G401 (cell line): ENCODE results near the gene FAM161B. TPM values are rescaled to one million over a fixed set of nuclear protein-coding genes. Genes with fewer than 3 reads are reported as not detected.
"Not testable (repeated sequence)": the region's sequence is repeated elsewhere in the genome, so short reads cannot be mapped to it uniquely, and the experiment has no call there.

Experiments used
- DNase-seq: peaks from one replicate; pipeline ENCODE4 v3.0.0-alpha.2; 2015; ENCODE audit warnings: low spot score
- in situ Hi-C: cut with HindIII; loops from 2 replicates; pipeline ENCODE4 v1.10.0; 2016; ENCODE audit warnings: low sequenced_read_pairs, mixed read lengths
- total RNA-seq: library from RNA; depleted of rRNA; stranded (reverse); fragments of >200 nt; shearing (Covaris generic); gene quantifications from 2 replicates; pipeline ENCODE4 v1.2.3, GENCODE V29; 2014; rRNA removed

Gene FAM161B, protein sequence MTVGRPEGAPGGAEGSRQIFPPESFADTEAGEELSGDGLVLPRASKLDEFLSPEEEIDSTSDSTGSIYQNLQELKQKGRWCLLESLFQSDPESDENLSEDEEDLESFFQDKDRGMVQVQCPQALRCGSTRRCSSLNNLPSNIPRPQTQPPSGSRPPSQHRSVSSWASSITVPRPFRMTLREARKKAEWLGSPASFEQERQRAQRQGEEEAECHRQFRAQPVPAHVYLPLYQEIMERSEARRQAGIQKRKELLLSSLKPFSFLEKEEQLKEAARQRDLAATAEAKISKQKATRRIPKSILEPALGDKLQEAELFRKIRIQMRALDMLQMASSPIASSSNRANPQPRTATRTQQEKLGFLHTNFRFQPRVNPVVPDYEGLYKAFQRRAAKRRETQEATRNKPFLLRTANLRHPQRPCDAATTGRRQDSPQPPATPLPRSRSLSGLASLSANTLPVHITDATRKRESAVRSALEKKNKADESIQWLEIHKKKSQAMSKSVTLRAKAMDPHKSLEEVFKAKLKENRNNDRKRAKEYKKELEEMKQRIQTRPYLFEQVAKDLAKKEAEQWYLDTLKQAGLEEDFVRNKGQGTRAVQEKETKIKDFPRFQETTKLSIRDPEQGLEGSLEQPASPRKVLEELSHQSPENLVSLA
- total RNA-seq, result 1.6 and 1.8 TPM in 2 replicates

DNA sequence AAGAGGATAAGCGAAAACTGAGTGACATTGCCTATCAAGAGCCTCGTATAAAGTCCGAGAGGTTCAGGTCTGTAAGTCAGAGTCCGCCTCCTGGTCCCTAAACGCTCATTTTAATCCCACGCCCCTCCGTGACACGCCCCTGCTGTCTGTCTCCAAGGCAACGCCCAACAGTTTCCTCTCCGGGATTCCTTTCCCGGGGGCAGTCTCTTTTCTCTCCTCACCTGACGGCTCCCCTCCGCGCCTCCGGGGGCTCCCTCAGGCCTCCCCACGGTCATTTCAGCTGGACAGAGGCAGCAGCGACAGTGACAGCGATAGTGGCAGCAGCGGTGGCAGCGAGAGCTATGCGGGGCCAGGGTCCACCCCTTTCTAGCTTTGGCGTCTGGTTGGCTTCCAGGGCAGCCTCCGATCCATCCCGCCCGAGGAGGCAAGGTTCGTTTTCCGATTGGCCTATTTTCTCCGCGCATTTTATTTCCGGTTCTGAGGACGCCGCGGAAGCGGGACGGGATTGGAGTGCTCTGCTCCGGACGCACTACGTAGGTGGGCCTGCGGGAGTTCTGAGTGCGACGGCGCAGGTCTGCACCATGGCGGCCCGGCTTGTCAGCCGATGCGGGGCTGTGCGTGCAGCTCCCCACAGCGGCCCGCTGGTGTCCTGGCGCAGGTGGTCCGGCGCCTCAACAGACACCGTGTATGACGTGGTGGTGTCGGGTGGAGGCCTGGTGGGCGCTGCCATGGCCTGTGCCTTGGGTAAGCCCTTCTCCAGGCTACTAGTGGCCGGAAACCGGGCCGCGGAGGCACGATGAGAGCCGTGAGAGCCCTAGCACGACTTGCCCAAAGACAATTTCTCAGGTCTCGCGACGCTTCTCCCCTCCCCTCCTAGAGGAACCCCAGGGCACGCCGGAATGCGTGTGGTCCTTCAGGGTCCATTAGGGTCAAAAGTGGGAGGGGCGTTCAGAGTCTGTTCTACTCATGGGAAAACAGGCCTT, at the start of gene FAM161B, which contains the start of gene COQ6:
FAM161B (minus strand) TSS at position 343 of the 983 bp plus-strand sequence; CDS start at position 275, 68 bp downstream.
COQ6 (plus strand) TSS at position 551 of the 983 bp plus-strand sequence; CDS start at position 582, 31 bp downstream.
- DNase-seq, result peak; percentile 98
- in situ Hi-C loops, result no loop called here

DNA sequence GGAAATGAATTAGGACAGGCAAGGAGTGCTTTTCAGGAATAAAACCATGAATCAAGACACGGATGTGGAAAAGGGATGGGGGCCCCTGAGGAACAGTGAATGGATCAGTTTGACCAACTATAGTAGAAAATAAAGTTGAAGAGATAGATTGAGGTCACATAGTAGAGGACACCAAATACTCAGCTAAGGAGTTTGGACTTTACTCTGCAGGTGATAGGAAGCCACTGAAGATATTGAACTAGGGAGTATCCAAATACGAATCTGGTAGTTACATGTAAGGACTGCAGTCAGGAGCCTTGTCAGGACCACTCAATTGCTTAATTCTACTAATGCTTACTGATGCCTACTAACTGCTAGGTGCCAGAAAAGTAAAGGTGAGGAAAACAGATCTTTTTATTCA, 48.8 kb upstream of the FAM161B start:
- in situ Hi-C loops, result no loop called here
- DNase-seq, result no peak

DNA sequence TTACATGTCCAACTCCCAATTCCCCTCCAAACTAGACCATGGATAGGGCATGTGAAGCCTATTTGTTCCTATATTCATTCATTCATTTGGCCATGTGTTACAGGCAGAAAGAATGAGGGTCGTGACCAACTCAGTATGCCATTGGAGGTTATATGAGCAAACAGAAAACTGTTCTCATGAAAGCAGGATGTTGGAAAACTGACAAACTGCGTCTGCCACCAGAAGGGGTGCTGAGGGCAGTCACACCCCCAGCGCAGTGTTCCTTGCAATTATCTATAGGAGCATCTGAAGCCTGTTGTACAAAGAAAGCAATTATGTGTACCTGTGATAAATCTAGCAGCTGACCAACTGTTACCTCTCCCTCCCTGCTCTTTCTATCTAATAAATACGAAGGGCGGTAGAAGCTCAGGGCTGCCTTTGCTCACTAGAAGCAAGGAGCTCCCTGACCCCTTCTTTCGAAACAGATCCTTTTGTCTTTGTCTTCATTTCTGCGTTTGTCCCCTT, 48.1 kb upstream of the FAM161B start:
- no peak for DNase-seq
- in situ Hi-C loops, result no loop called here

DNA sequence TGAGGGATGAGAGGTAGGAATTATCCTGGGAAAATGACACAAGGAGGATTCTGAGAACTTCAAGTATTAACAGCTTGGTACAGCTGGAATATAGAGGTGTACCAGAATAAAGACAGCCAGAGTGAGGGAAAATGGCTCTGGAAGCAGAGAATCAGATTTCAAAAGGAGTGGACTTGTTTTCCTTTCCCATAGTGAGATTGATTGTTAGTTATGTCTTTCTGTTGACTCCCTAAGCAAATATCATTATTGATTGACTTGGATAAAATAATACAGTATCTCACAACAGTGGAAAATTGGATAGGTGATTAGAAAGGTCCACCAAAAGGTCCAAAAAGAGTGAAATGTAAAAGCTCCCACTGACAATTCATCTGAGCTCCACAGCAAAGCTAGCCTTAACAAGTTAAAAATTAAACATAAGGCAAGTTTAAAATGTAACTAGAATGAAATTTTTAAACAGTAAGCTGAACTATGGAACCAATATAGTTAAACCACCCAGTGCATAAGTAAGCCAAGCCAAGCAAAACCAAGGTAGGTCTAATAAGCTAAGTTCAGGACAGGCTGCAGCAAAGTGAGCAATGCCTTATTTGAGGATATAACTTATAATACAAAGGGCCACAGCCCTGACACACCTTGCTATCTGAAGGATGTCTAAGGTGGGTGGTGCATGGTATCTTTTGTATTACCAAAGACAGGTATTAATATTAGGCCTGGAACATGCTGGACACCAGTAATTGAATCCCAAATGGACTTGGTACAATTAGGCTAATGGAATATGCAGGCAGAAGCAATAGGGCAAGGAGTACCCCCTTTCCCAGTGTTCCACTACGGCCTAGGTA, 47.4 kb upstream of the FAM161B start:
- DNase-seq, result no peak
- in situ Hi-C loops, result no loop called here

DNA sequence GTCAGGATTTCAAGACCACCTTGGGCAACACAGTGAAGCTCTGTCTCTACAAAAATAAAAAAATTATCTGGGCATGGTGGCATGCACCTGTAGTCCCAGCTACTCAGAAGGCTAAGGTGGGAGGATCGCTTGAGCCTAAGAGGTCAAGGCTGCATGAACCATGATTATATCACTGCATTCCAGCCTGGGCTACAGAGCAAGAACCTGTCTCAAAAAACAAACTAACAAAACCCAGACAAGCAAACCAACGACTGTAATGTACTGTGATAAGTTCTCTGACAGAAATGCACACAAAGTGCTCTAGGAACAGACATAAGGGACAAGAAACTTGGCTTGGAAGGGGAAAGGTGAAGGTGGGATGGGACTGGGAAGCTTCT, 46.8 kb upstream of the FAM161B start:
- in situ Hi-C loops, result no loop called here
- no peak for DNase-seq

DNA sequence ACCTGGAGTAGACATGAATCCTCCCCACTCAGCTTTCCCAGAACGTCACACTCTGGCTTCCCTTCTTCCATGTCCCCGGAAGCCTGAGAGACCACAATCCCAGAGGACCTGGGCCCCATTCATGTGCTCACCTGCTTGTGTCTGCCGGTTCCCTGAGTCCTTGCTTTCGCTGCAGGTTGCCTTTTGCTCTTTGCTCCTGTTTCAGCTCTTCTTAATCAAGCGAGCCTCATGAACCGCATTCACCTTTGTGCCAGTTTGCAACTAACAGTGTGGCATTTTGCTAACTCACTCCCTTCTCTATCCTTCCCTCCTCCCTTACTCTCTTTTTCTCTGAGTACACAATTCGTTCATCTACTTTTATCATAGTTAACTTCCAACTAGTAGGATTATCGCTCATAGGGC, 46.1 kb upstream of the FAM161B start:
- in situ Hi-C loops, result no loop called here
- no peak for DNase-seq

DNA sequence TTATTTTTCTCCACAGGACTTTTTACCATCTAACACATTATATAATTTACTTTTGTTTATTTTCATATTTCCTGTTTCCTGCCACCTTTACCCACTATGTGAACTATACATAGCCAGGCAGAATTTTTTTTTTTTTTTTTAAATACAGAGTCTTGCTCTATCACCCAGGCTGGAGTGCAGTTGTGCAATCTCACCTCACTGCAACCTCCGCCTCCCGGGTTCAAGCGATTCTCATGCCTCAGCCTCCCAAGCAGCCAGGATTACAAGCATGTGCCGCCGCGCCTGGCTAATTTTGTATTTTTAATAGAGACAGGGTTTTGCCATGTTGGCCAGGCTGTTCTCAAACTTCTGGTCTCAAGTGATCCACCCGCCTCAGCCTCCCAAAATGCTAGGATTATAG, 45.0 kb upstream of the FAM161B start:
- DNase-seq, in situ Hi-C loops: not testable (repeated sequence)

DNA sequence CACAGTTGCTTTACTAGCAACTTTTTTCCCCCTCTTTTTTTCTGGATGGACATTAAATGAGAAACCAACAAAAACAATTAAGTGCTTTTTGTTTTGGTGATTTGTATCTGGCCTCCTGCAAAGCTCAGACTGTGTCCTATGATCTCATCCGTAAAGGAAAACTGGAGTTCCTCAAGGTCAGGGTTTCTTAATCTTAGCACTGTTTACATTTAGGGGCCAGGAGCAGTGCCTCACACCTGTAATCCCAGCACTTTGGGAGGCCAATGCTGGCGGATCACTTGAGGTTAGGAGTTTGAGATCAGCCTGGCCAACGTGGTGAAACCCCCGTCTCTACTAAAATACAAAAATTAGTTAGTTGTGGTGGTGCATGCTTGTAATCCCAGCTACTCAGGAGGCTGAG, 41.2 kb upstream of the FAM161B start:
- DNase-seq, result no peak
- in situ Hi-C loops, result no loop called here

DNA sequence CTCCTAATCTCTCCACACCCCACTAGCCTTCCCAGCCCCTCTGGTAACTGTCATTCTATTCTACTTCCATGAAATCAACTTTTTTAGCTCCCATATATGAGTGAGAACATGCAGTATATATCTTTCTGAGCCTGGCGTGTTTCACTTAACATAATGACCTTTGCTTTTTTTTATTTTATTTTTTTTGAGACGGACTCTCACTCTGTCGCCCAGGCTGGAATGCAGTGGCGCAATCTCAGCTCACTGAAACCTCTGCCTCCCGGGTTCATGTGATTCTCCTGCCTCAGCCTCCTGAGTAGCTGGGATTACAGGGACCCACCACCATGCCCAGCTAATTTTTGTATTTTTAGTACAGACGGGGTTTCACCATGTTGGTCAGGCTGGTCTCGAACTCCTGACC, 38.8 kb upstream of the FAM161B start:
- DNase-seq, in situ Hi-C loops: not testable (repeated sequence)

DNA sequence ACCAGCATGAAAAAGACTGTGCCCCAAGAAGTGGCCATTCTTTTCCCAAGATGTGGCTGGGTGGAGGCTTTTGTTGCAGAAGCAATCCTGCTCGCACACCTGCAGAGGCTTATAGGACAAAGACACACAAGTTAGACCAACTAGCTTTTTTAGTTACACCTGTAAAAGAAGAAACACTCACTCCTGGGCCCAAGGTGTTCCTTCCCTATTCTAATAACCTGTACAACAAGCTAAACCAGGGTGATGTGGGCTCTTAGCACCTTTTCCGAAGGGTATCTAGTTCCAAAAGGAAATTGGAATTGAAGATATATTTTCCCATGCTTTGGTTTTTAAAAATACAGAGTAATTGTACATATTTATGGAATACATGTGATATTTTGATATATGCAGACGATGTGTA, 38.2 kb upstream of the FAM161B start:
- in situ Hi-C loops, result no loop called here
- no peak for DNase-seq

DNA sequence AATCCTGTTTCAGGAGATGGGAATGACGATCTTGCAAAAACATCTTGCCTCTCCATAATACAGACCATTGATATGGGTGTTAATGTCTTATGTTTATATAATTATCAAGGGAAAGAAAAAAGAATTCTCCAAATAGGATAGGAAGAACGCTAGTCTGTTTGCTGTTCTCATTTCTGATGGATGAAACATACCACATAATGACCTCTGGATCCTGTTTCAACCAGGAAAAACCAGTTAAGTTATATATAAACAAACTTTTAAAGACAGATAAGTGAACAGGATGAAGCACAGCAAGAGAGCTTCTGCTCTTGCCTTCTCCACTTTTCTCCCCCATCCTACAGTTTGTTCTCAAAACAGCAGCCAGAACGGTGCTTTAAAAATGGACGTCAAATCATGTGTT, 28.0 kb upstream of the FAM161B start:
- in situ Hi-C loops, result no loop called here

DNA sequence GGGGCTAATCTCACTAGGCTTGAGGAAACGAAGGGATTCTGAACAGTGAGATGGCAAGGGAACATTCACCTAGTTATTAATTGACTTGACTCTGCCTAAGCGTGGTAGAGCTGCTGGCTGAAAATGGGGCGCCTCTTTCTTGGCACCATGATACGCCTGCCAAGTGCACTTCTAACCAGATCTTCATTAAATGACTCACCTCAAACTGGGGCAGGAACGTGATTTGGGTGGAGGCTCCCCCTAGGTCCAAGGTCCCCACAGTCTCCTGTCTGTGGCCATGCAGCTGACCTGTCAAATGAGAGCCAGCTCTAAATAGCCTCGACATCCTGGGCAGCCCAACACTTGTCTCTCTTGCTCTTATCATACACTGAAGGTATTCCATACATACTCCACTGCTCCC, 26.2 kb upstream of the FAM161B start:
- in situ Hi-C loops, result no loop called here
- DNase-seq, result no peak

More for the DNA sequence above, 28.0 kb upstream of the FAM161B start:
- no peak for DNase-seq

DNA sequence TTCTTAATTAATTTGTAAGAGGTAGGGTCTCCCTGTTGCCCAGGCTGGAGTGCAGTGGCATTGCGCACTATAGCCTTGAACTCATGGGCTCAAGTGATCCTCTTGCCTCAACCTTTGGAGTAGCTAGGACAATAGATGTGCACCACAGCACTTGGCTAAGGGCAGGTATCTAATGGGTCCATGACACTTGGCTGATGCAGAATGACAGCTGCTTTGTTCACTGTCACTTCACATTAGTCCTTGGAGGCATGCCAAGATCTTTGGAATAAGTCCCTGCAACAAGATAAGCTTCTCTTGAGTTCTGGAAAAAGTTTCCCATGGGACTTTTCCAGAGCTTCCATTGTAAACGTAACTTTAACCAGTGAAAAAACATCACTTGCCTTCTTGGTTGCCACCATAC, 23.6 kb upstream of the FAM161B start:
- in situ Hi-C loops, result no loop called here
- DNase-seq, result no peak

DNA sequence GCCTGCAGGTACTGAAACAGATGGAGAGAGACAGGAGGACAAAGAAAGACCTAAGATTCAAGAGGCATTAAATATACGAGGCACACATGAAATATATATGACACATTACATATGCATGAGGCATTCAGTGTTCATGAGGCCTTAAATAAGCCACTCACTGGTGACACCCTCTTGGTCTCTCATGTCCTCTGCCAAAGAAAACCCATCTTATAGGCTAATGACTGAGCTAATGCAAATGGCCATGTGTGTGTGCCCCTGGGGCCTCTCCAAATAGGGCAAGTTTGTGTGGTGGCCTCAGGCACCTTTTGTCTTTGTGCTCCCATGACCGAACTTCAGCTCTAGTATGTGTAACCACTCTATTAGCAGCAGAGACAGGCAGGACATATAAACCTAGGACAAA, 19.0 kb upstream of the FAM161B start:
- in situ Hi-C loops, result no loop called here
- no peak for DNase-seq

DNA sequence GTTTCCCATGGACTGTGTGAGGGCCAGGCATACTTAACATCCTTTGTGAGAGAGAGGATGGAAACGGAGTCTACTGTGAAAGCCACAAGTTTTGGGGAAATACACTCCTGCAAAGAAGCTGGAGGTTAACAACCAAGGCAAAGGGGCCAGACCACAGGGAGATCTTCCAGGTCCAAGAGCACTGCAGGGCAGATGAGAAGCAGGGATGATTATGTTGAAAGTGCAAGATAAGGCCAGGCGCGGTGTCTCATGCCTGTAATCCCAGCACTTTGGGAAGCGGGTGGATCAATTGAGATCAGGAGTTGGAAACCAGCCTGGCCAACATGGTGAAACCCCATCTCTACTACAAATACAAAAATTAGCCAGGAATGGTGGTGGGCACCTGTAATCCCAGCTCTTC, 15.3 kb upstream of the FAM161B start:
- in situ Hi-C loops, result no loop called here
- DNase-seq, result no peak

DNA sequence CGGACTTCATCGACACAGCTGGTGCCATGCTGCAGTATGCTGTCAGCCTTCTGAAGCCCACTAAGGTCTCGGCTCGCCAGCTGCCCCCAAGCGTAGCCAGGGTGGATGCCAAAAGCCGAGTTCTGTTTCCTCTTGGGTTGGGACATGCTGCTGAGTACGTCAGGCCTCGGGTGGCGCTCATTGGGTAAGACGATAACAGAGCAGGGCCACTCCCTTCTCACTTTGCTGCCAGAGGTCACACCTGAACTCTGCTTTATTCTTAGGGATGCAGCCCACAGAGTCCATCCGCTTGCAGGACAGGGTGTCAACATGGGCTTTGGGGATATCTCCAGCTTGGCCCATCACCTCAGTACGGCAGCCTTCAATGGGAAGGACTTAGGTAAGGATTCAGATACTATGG, 11.3 kb upstream of the FAM161B start:
- in situ Hi-C loops, result no loop called here
- DNase-seq, result no peak

DNA sequence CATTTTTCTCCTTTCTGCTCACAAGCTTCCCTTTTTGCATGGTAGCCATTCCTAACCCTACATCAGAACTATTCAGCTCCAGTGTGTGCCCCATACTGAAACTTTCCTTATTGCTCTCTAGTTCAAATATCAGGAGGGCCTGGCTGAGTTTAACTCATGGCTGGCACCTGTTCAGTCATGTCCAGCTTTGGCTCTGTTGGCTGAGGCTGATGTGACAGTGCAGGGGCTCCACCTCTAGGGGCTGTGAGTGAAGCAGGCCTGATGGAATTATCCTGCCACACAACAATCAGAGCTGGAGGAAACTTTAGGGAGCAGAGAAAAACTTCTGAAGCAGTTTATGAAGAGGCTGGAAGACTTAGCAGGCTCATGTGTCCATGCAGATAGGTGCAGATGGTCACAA, 8.7 kb upstream of the FAM161B start:
- no peak for DNase-seq
- in situ Hi-C loops, result no loop called here

DNA sequence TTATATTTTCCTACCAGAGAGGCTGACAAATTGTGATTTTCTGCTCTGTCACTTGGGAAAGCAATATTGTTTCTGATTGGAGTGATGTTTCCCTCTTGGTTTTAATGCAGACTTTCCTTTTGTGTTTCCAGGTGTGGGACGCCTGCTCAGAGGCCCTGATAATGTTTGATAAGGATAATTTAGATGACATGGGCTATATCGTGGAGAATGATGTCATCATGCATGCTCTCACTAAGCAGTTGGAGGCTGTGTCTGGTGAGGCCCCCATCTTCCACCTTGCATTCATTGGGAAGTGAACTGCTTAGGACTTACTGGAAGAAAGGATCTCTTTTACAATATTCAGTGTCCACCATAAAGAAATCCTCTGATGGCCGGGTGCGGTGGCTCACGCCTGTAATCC, 5.8 kb upstream of the FAM161B start:
- DNase-seq, result no peak
- in situ Hi-C loops, result no loop called here

DNA sequence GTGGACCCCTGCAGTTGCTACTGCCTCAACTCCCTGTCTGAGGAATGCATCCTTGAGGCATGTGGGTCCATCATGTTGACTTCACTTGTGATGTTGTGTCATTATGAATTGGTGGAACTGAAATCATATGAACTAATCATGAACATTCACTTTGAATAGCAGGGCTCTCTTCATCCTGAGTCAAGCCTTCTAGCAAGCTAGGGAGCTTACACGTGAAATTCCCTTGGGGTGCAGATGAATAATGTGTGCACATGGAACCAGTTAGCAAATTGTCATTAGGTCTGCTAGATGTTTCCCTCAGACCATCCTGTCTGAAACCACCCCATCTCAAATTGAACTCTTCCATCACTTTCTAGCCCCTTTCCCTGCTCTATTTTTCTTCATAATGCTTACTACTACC, 3.8 kb upstream of the FAM161B start:
- DNase-seq, result no peak
- in situ Hi-C loops, result no loop called here
